A549 (cell line): ENCODE measurements around the gene CHST15. TPM values are rescaled to one million over a fixed set of nuclear protein-coding genes. Genes with fewer than 3 reads are reported as not detected.

Source experiments
- ATAC-seq, 2 experiments: fragments of 200-7000 bp in 1 of 2; fragments of >200 bp in 1 of 2; cut with Nextera tagmentation in 1 of 2; cut with Tn5 transposase in 1 of 2; 3 replicates each; pipeline versions ENCODE4 v1.8.0 to v1.9.1; 2018 to 2020; ENCODE audit warnings: mild to moderate bottlenecking in 1 of 2, moderate library complexity in 1 of 2
- CTCF ChIA-PET: fragments of 300-600 bp; sonication (Branson Sonifier 250); formaldehyde crosslinking; extraction: SDS; loops from one replicate; lab custom pipeline; 2021; ENCODE audit warnings: antibody characterized with exemption, inconsistent platforms; lab: Yijun Ruan, JAX
- POLR2A ChIA-PET: fragments of 350-600 bp; formaldehyde crosslinking; extraction: SDS; loops from one replicate; lab custom pipeline; 2021; ENCODE audit warnings: antibody characterized with exemption, inconsistent platforms; lab: Yijun Ruan, JAX
- DNase-seq, 2 experiments: peaks; one replicate each; pipeline versions ENCODE4 v3.0.0 to v3.0.0-alpha.2; 2011 to 2016; ENCODE audit warnings: low read depth in 1 of 2, low spot score in 1 of 2
- FAIRE-seq: peaks from 2 replicates; lab custom pipeline; 2011; peaks lifted over from hg19 to GRCh38; lab: Jason Lieb, UNC
- H3K27ac ChIP-seq, 2 experiments: fragments of >200 bp; sonication (Bioruptor Twin); formaldehyde crosslinking; 3 replicates each; pipeline ENCODE4 v1.5.1; 2016 to 2017
- H3K4me1 ChIP-seq: fragments of >200 bp; sonication (Bioruptor Twin); formaldehyde crosslinking; 3 replicates; pipeline ENCODE4 v1.6.1; 2016
- H3K4me2 ChIP-seq: fragments of >200 bp; sonication (Bioruptor Twin); formaldehyde crosslinking; 3 replicates; pipeline ENCODE4 v1.6.1; 2016
- H3K4me3 ChIP-seq: fragments of >200 bp; sonication (Bioruptor Twin); formaldehyde crosslinking; 3 replicates; pipeline ENCODE4 v1.5.1; 2016
- H3K9me3 ChIP-seq: fragments of >200 bp; sonication (Bioruptor Twin); formaldehyde crosslinking; 3 replicates; pipeline ENCODE4 v1.6.1; 2016
- BHLHE40 ChIP-seq: IDR thresholded peaks from 2 replicates; pipeline ENCODE4 v1.6.1; 2012; ENCODE audit warnings: low read depth, low read length, inconsistent platforms
- CEBPB ChIP-seq, 2 experiments: fragments of >200 bp in 1 of 2; sonication (Bioruptor Twin) in 1 of 2; formaldehyde crosslinking in 1 of 2; IDR thresholded peaks; 2 replicates each; pipeline ENCODE4 v1.6.1; 2012 to 2016
- EHF ChIP-seq: fragments of 250-450 bp; sonication (Bioruptor Pico); IDR thresholded peaks from 2 replicates; pipeline ENCODE4 v1.5.0; 2020; ENCODE audit warnings: mild to moderate bottlenecking
- FOSB ChIP-seq: fragments of 250-450 bp; sonication (Bioruptor Pico); IDR thresholded peaks from 2 replicates; pipeline ENCODE4 v1.5.0; 2020; ENCODE audit warnings: mild to moderate bottlenecking, moderate library complexity
- HEYL ChIP-seq: fragments of 250-450 bp; sonication (Bioruptor Pico); IDR thresholded peaks from 2 replicates; pipeline ENCODE4 v1.8.0; 2021; ENCODE audit warnings: mild to moderate bottlenecking, moderate library complexity
- HOXB5 ChIP-seq: fragments of 250-450 bp; sonication (Bioruptor Pico); IDR thresholded peaks from 2 replicates; pipeline ENCODE4 v1.5.0; 2020; ENCODE audit warnings: mild to moderate bottlenecking, moderate library complexity
- KDM1A ChIP-seq: fragments of 200-600 bp; sonication (generic); IDR thresholded peaks from 2 replicates; pipeline ENCODE4 v1.6.1; 2016; ENCODE audit warnings: low read depth, mild to moderate bottlenecking
- MAZ ChIP-seq: fragments of 150-350 bp; IDR thresholded peaks from 2 replicates; pipeline ENCODE4 v1.6.1; 2014; ENCODE audit warnings: antibody characterized with exemption, low read depth, low read length, borderline replicate concordance
- RFX5 ChIP-seq: fragments of 450-650 bp; IDR thresholded peaks from 2 replicates; pipeline ENCODE4 v1.7.1; 2014; ENCODE audit warnings: antibody characterized with exemption, mild to moderate bottlenecking, moderate library complexity
- RNF2 ChIP-seq: fragments of 200-600 bp; sonication (generic); IDR thresholded peaks from 2 replicates; pipeline ENCODE4 v1.6.1; 2016; ENCODE audit warnings: low read depth, mild to moderate bottlenecking, antibody characterized with exemption, moderate library complexity, borderline replicate concordance
- TFCP2L1 ChIP-seq: fragments of 250-450 bp; sonication (Bioruptor Pico); IDR thresholded peaks from 2 replicates; pipeline ENCODE4 v1.5.0; 2021; ENCODE audit warnings: mild to moderate bottlenecking
- TP53 ChIP-seq: fragments of 250-450 bp; sonication (Bioruptor Pico); IDR thresholded peaks from 2 replicates; pipeline ENCODE4 v1.5.0; 2021; ENCODE audit warnings: mild to moderate bottlenecking, moderate library complexity
- ZFP36 ChIP-seq: fragments of 450-650 bp; IDR thresholded peaks from 2 replicates; pipeline ENCODE4 v1.6.1; 2014; ENCODE audit warnings: borderline replicate concordance; ENCODE audit not compliant: partially characterized antibody
- ZSCAN20 ChIP-seq: fragments of 250-450 bp; sonication (Bioruptor Pico); IDR thresholded peaks from 2 replicates; pipeline ENCODE4 v1.8.0; 2022; ENCODE audit warnings: mild to moderate bottlenecking, moderate library complexity
- WGBS: methylation state at CpG from one replicate; pipeline ENCODE4 v1.1.6; 2017; ENCODE audit errors: missing lambda C conversion rate; 5-methylcytosine and 5-hydroxymethylcytosine counted together
- polyA plus RNA-seq, 4 experiments: library from polyadenylated mRNA; depleted of rRNA in 3 of 4; stranded (reverse); fragments of >200 nt; fragmentation: RNase III in 1 of 4; extraction: RNeasy Plus Mini Kit Qiagen cat#74134 plus additional on column Dnase treatment in 1 of 4; gene quantifications; 2 replicates in 3 of 4; 3 replicates in 1 of 4; pipeline ENCODE4 v1.2.3, GENCODE V29; 2011 to 2017
- TF ChIP-seq, protein P1 (sequence below): IDR thresholded peaks from 2 replicates; pipeline ENCODE4 v1.6.1; 2012
- TF ChIP-seq, protein P2 (sequence below): fragments of 150-350 bp; IDR thresholded peaks from 2 replicates; pipeline ENCODE4 v1.6.1; 2014; ENCODE audit warnings: low read depth, mild to moderate bottlenecking, low read length
- TF ChIP-seq, protein P3 (sequence below): fragments of >200 bp; sonication (Bioruptor Twin); formaldehyde crosslinking; IDR thresholded peaks from 2 replicates; pipeline ENCODE4 v1.6.1; 2016
- TF ChIP-seq, protein P4 (sequence below): fragments of 250-450 bp; sonication (Bioruptor Pico); IDR thresholded peaks from 2 replicates; pipeline ENCODE4 v1.5.0; 2021; ENCODE audit warnings: mild to moderate bottlenecking, moderate library complexity, borderline replicate concordance

CHST15 gene
- polyA plus RNA-seq, 2 of the 4 experiments (the other 2 are of a cell fraction), result 5.1 to 10.3 TPM

DNA sequence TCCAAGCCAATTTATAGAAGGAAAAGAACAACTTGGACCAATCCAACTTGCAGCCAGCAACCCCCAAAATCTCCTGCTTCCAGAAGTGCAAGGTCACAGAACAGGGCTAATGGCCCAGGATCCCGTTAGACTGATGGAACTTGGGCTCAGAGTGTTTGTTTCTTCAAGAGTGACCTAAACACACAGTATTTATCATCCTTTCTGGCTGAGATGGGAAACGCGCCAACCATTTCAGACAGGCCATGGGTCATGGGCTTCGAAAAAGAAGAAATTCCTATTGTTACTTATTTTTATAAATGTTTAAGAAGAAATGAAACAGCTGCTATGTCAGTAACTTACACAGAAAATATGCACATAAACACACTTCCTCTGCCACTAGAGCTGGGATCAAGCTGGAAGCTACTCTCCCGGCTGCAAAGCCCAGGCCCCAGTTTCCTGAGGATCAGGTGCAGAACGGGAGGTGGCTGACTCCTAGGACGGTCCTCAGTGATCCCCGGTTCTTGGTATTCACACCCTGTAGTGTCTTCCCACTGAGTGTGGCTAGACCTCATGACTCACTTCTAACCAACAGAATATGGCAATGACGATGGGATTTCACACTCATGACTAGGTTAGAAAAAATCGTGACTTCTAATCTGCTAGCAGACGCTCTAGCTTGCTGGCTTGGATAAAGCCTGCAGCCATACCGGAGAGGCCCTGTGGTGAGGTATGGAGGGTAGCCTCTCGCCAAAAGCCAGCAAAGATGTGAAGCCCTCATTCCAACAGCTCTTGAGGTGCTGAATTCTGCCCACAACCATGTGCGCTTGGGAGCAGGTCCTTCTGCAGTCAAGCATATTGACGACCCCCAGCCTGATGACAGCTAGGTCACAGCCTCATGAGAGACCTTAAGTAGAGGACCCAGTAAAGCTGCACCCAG, 60.2 kb downstream of the CHST15 start:
- Histone ChIP-seq H3K9me3 (no peaks in the 10 kb centered on the region), H3K4me3 (no peak overlapping the region)
- no peak for ATAC-seq
- no peak for TF ChIP-seq BHLHE40
- TF ChIP-seq, all 56 proteins: peak for 0
- CTCF ChIA-PET, result interaction anchor here (1.0 to 1.5 kb wide), 5 partner anchors 9 to 356 kb away, joined by 3 to 6 read pairs (median 4); no protein-coding TSS in a partner anchor
- POLR2A ChIA-PET, result no interaction called here
- DNase-seq, result no peak
- Histone ChIP-seq H3K27ac (no peak overlapping the region), H3K4me2 (no peak overlapping the region), H3K4me1 (peaks cover 12% of the 10 kb centered on the region; the same call in 2 of the 3 replicates)
- FAIRE-seq, result no peak
- 84% methylated on average over 15 of the region's 15 CpGs for WGBS

DNA sequence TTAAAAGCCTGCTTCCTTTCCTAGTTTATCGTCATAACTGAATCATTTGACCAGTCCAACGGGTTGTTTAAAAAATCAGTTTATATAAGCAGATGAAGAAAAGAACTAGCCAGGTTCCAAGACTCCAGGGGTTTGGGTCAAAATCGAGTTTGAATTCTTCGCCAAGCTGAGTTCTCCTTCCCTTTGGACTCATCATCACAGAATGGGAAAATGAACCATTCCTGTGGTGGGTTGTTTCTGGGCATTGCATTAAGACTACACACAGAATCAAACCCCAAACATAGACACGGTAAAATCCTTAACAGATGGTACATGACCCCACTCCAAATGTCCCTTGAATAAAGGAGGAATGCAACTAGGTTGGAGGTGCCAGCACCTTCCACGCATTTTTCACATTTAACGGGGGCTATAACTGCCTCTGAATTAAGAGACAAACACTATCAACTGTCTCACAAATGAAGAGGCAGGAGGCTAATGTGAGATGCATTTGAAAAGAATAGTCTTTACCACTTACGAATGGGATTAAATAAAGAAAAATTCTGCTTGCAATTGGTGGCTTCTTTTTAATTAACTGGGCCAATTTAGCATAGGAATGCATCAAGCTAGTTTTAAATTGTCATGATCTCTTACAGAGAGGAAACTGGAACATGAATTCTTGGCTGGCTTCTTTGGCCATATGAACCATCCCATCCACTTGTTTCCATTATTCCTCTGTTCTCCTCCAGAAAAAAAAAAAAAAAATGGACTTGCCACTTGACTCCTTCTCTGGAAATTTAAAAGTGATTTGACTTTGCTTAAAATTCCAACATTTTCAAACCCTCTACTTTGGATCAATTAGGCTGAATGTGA, 61.1 kb downstream of the CHST15 start:
- Histone ChIP-seq H3K4me3 (no peak overlapping the region), H3K27ac (no peak overlapping the region), H3K4me1 (peaks cover 12% of the 10 kb centered on the region; the same call in 2 of the 3 replicates), H3K4me2 (no peak overlapping the region), H3K9me3 (no peaks in the 10 kb centered on the region)
- no peak for DNase-seq
- ChIA-PET POLR2A (no interaction called here), CTCF (interaction anchor here (3.1 kb wide), 1 partner anchor 11 kb away, joined by 8 read pairs; no protein-coding TSS in a partner anchor)
- FAIRE-seq, result no peak
- ATAC-seq, result no peak
- whole genome bisulfite sequencing, result 71% methylated on average over 8 of the region's 8 CpGs
- TF ChIP-seq, protein P1, sequence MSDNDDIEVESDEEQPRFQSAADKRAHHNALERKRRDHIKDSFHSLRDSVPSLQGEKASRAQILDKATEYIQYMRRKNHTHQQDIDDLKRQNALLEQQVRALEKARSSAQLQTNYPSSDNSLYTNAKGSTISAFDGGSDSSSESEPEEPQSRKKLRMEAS, result no peak
- TF ChIP-seq MAZ (no peak), HOXB5 (no peak), FOSB (CRISPR knock-in tag) (no peak), ZSCAN20 (CRISPR knock-in tag) (no peak), HEYL (CRISPR knock-in tag) (no peak), CEBPB (IDR thresholded peaks at IDR 0.05) (no peak), ZFP36 (no peak), TFCP2L1 (CRISPR knock-in tag) (no peak), RNF2 (no peak), RFX5 (no peak), TP53 (CRISPR knock-in tag) (no peak), KDM1A (no peak), EHF (CRISPR knock-in tag) (no peak)
- TF ChIP-seq, protein P2, sequence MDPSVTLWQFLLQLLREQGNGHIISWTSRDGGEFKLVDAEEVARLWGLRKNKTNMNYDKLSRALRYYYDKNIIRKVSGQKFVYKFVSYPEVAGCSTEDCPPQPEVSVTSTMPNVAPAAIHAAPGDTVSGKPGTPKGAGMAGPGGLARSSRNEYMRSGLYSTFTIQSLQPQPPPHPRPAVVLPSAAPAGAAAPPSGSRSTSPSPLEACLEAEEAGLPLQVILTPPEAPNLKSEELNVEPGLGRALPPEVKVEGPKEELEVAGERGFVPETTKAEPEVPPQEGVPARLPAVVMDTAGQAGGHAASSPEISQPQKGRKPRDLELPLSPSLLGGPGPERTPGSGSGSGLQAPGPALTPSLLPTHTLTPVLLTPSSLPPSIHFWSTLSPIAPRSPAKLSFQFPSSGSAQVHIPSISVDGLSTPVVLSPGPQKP, result no peak
- TF ChIP-seq, protein P3, sequence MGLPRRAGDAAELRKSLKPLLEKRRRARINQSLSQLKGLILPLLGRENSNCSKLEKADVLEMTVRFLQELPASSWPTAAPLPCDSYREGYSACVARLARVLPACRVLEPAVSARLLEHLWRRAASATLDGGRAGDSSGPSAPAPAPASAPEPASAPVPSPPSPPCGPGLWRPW, result no peak
- TF ChIP-seq, protein P4, sequence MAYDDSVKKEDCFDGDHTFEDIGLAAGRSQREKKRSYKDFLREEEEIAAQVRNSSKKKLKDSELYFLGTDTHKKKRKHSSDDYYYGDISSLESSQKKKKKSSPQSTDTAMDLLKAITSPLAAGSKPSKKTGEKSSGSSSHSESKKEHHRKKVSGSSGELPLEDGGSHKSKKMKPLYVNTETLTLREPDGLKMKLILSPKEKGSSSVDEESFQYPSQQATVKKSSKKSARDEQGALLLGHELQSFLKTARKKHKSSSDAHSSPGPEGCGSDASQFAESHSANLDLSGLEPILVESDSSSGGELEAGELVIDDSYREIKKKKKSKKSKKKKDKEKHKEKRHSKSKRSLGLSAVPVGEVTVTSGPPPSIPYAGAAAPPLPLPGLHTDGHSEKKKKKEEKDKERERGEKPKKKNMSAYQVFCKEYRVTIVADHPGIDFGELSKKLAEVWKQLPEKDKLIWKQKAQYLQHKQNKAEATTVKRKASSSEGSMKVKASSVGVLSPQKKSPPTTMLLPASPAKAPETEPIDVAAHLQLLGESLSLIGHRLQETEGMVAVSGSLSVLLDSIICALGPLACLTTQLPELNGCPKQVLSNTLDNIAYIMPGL, result no peak
